GM12874 (cell line): ENCODE measurements around the gene MED27.

Source experiments
- TF ChIP-seq, protein P1 (sequence below): IDR thresholded peaks from 2 replicates; pipeline ENCODE4 v1.5.1; 2011; ENCODE audit warnings: low read depth, mild to moderate bottlenecking, control low read depth, low read length, moderate library complexity; ENCODE audit not compliant: insufficient read depth

MED27 gene

DNA sequence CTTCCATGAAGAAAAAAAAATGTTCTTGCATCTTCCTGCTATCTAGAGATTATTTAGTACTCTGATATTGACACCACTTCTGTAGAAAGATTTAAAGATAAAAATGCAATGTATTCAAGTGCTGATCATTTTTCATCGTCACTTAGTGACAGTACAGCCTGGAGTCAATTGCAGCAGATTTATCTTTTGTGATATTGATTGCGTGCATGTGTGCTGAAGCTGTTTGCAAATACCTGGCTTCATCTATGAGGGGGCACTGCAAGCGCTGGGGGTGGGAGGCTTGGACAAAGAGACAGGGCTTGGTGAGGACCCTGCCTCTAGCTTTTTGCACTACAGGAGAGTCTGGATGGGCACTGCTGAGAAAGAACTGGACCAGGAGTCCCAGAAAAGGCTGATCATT is 38.0 kb upstream of the MED27 start:
- TF ChIP-seq, protein P1, sequence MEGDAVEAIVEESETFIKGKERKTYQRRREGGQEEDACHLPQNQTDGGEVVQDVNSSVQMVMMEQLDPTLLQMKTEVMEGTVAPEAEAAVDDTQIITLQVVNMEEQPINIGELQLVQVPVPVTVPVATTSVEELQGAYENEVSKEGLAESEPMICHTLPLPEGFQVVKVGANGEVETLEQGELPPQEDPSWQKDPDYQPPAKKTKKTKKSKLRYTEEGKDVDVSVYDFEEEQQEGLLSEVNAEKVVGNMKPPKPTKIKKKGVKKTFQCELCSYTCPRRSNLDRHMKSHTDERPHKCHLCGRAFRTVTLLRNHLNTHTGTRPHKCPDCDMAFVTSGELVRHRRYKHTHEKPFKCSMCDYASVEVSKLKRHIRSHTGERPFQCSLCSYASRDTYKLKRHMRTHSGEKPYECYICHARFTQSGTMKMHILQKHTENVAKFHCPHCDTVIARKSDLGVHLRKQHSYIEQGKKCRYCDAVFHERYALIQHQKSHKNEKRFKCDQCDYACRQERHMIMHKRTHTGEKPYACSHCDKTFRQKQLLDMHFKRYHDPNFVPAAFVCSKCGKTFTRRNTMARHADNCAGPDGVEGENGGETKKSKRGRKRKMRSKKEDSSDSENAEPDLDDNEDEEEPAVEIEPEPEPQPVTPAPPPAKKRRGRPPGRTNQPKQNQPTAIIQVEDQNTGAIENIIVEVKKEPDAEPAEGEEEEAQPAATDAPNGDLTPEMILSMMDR: no peak

DNA sequence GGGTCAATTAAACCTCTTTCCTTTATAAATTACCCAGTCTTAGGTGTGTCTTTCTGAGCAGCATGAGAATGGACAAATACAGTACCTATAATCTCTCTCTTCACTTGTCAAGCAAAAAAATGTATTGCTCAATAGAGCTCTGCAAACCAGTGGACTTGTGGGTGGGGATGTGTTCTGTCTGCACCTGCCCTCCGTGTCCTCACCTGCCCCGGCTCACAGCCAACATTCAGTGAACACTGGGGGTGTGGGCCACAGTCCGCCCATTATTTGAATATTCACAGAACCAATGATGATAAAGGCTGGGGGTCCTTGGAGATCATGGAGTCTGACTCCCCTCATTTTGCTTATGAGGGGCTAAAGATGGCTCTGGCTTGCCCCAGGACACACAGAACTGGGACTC is 36.9 kb upstream of the MED27 start:
- TF ChIP-seq, protein P1: no peak

GRCh38 chr9:132114102-132114707 is 34.5 kb upstream of the MED27 start:
- TF ChIP-seq, protein P1: no peak

- TF ChIP-seq, protein P1: no peak
These were observed 29.6 kb upstream of the MED27 start for GRCh38 chr9:132109291-132109690.

DNA sequence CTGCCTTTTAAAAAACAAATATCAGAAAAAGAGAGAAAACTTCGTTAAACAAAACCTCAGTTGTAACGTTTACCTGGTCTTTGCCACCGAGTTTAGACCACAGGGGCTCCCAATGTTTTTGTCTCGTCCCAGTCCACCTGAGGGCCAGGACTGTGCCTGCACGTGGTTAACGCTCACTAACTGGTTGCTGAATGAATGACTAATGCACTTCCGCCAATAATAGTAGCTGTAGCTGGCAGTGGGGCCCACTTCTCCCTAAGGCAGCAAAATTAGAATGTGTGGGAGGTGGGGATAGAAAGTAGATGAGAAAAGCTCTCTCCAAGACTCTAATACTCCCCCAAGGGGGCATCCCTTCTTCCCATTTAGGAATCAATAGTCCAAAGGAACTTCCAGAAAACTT is 29.1 kb upstream of the MED27 start:
- TF ChIP-seq, protein P1: no peak

GRCh38 chr9:132099741-132100407 is 20.2 kb upstream of the MED27 start:
- TF ChIP-seq, protein P1: no peak

- TF ChIP-seq, protein P1: no peak
These were observed 19.5 kb upstream of the MED27 start for GRCh38 chr9:132099167-132099566.
